ENCODE measurements around the gene TMEM184B.
"Not testable (repeated sequence)": the region's sequence is repeated elsewhere in the genome, so short reads cannot be mapped to it uniquely, and the experiment has no call there.

TMEM184B gene

GRCh38 chr22:38186429-38186828 lies 86.4 kb downstream of the TMEM184B start:
- DNase-seq, result no peak

- no peak for DNase-seq
Measured at GRCh38 chr22:38184788-38185187, 88.0 kb downstream of the TMEM184B start.

- peak; percentile 81 to 99 (median 98) for DNase-seq
Measured at GRCh38 chr22:38181453-38182200, 91.2 kb downstream of the TMEM184B start, which contains the start of gene PLA2G6. Gene PLA2G6, minus strand, starts transcription at chr22:38181830. Its CDS starts 12,404 bp downstream, at chr22:38169426.

GRCh38 chr22:38180841-38181452 lies 91.9 kb downstream of the TMEM184B start:
- peak in 42 of 58 donors; percentile 19 to 78 (median 52) for DNase-seq

- not testable (repeated sequence) for DNase-seq
Measured at GRCh38 chr22:38178605-38178937, 94.2 kb downstream of the TMEM184B start.

- DNase-seq, result peak in 29 of 58 donors; percentile 18 to 77 (median 43)
Measured at GRCh38 chr22:38177926-38178604, 94.7 kb downstream of the TMEM184B start.

GRCh38 chr22:38177571-38177925 lies 95.3 kb downstream of the TMEM184B start:
- DNase-seq, result not testable (repeated sequence)

GRCh38 chr22:38177044-38177443 lies 95.8 kb downstream of the TMEM184B start:
- no peak for DNase-seq

GRCh38 chr22:38176170-38176741 lies 96.6 kb downstream of the TMEM184B start:
- DNase-seq, result peak in 8 of 58 donors; percentile 20 to 54 (median 36)

GRCh38 chr22:38175206-38176118 lies 97.3 kb downstream of the TMEM184B start:
- no peak for DNase-seq

- DNase-seq, result no peak
Measured at GRCh38 chr22:38174626-38175025, 98.2 kb downstream of the TMEM184B start.

GRCh38 chr22:38173641-38173906 lies 99.2 kb downstream of the TMEM184B start:
- DNase-seq, result no peak

- peak in 32 of 58 donors; percentile 16 to 87 (median 54) for DNase-seq
Measured at GRCh38 chr22:38172832-38173640, 99.8 kb downstream of the TMEM184B start.

GRCh38 chr22:38171927-38172831 lies 100.6 kb downstream of the TMEM184B start:
- DNase-seq, result no peak

GRCh38 chr22:38170469-38170868 lies 102.3 kb downstream of the TMEM184B start:
- no peak for DNase-seq
